Measurements from ENCODE around the gene PNPLA1.
"Not testable (repeated sequence)": the region's sequence is repeated elsewhere in the genome, so short reads cannot be mapped to it uniquely, and the experiment has no call there.

The PNPLA1 gene

GRCh38 chr6:36336208-36336710 is 66.4 kb downstream of the PNPLA1 start:
- DNase-seq (ENCODE audit: low read depth), result no peak

DNA sequence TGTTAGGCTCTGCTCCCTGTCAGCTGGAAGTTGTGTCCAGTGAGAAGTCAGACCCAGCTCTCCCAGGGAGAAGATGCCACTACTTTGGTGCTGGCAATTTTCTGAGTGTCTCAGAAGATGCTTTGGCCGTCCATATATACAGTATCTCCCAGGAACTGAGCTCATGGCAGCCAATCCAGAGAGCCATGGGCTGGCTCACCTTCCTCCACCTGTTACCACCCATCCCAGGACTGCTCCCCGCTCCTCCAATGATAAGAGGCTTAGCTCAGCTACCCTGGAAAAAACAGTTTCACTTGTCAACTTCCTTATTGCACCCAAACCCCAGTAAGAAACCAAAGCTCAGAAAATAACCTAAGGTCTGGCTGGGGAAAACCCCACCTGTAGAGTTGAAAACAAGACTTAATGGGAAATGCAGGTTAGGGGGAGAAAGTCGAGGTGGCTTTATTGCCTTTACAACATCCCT is 67.0 kb downstream of the PNPLA1 start, which contains the start of gene BNIP5:
TSS of gene BNIP5 (minus strand) at position 110 of the 463 bp plus-strand sequence. CDS start 6,198 bp downstream, outside the sequence.
- no peak for DNase-seq (ENCODE audit: low read depth)

GRCh38 chr6:36337814-36338213 is 68.0 kb downstream of the PNPLA1 start:
- no peak for DNase-seq (ENCODE audit: low read depth)

DNA sequence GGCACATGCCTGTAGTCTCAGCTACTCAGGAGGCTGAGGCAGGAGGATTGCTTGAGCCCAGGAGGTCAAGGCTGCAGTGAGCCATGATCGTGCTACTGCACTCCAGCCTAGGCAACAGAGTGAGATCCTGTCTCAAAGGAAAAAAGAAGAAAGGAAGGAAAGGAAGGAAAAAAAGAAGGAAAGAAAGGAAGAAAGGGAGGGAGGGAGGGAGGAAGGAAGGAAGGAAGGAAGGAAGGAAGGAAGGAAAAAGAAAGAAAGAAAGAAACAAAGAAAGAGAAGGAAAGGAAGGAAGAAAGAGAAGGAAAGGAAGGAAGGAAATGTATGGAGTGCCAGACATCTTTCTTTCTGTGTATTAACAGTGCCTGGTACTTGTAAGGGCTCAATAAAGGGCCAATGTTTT is 68.4 kb downstream of the PNPLA1 start:
- not testable (repeated sequence) for DNase-seq (ENCODE audit: low read depth)

DNA sequence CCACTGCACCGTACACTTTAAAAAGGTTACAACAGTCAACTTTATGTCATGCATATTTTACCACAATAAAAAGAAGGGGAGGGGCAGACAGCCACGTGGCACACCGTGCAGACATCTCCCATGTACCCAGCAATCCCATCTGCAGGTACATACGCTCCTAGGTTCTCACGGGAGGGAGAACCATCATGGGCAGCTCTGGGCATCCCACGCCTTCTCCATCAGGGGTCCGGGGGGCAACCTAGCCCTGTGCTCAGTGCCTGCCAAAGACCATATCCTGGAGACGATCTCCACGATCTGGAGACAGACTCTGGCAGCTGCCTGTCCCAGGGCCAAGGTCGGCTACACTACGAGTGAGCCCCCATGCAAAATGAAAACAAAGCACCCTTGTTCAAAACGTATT is 69.3 kb downstream of the PNPLA1 start:
- no peak for DNase-seq (ENCODE audit: low read depth)

DNA sequence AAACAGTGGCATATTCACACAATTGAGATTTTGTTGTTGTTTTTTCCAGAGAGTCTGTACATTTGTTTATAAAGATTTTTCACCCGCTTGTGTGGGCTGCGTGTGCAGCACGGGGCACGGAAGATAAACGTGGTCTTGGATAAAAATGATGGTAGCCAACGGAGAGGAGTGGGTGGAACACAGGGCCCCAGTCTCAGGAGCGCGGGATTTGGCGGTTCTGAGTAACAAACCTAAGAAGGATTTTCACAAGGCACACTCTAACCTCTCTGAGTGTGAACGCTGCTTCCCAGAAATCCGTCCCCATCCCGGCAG is 70.4 kb downstream of the PNPLA1 start:
- DNase-seq (ENCODE audit: low read depth), result no peak

- peak; percentile 18 for DNase-seq (ENCODE audit: low read depth)
These were observed 71.0 kb downstream of the PNPLA1 start for GRCh38 chr6:36340618-36341454.

DNA sequence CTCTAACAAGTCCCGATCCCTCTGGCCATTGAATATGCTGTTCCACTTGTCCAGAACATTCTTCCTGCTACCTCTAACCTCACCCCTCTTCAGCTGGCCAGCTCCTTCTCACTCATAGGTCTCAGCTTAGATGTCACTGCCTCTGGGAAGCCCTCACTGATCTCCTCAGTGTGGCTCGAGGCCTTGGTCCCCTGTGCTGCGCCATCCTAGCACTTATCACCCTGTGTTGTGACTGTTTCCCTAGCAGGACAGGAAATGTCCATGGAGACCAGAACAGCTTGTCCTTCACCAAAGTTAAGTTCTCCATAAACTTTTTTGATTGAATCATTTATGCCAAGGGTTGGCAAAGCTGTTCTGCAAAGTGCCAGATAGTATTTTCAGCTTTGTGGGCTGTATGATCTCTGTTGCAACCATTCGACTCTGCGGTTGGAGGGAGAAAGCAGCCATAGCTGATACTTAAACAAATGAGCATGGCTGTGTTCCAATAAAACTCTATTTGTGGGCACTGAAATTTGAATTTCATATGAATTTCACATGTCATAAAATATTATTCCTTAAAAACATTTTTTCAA is 73.3 kb downstream of the PNPLA1 start:
- DNase-seq (ENCODE audit: low read depth), result no peak

DNA sequence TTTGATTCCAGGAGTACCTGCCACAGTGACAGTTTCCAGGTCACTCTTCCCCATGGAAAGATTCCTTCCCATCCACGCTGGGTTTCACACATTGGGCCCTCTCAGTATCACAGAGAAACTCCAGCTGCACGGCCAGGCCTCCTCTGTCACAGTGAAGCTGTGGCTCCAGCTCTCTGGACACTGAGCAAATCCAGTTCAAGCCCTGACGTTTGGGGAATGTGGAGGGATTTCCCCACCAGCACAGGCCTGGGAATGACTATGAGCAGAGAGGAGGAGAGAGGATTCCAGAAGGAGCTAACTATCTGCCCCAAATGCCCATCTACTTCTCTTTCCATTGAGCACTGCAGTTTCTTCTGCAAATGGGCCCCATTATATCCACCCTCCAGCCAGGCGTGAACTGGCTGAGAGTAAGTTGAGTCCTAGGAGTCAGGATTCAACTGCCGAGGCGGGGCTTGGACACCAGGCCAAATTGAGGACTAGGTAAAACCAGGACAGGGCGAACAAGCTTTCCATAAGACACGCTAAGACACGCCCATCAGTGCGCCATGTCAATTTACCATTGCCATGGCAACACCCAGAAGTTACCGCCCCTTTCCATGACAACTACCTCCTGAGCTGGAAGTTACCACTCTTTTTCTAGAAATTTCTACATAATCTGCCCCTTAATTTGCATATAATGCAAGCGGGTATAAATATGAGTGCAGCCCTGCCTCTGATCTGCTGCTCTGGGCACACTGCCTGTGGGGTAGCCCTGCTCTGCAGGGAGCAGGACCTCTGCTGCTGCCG is 76.0 kb downstream of the PNPLA1 start:
- DNase-seq (ENCODE audit: low read depth), result no peak

- DNase-seq (ENCODE audit: low read depth), result no peak
These were observed 76.8 kb downstream of the PNPLA1 start for GRCh38 chr6:36346486-36347273.

DNA sequence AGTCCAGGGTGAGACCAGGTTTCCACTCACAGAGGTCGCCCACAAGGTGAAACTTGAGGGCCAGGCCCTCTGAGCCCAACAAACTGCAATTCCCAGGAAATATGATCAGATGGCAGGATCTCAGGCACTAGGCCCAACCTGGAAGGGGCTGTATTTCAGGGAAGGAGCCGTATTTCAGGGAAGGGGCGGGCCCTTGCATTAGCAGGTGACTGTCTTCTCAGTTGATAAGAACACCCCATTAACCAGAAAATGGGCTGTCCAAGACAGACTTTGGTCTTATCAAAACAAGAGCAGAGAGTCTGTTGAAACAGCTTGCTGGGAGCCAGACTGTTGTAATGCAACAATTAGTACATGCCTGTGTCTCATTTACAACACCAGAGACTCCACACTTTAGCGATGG is 77.8 kb downstream of the PNPLA1 start:
- no peak for DNase-seq (ENCODE audit: low read depth)

- no peak for DNase-seq (ENCODE audit: low read depth)
These were observed 79.4 kb downstream of the PNPLA1 start for GRCh38 chr6:36349240-36349639.

DNA sequence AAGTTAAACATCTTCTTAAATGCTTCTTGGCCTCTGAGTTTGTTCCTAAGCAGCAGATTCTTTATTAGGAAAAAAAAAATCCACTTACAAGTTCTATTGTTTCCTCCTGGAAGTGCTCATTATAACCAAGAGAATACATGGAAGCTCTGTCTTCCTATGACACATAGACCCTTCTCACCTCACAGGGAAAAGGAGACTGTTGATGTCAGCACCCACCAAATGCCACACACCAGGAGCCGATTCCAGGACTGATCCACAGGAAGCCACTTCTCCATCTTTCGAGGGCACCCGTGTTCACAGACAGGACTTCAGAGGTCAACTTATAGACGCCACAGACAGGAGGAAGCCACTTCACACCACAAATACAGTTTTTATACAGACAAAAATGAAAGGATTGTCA is 80.2 kb downstream of the PNPLA1 start:
- DNase-seq (ENCODE audit: low read depth), result no peak

- DNase-seq (ENCODE audit: low read depth), result peak; percentile 41
These were observed 81.1 kb downstream of the PNPLA1 start for GRCh38 chr6:36350681-36351571.

- DNase-seq (ENCODE audit: low read depth), result no peak
These were observed 82.8 kb downstream of the PNPLA1 start for GRCh38 chr6:36352477-36353157.

DNA sequence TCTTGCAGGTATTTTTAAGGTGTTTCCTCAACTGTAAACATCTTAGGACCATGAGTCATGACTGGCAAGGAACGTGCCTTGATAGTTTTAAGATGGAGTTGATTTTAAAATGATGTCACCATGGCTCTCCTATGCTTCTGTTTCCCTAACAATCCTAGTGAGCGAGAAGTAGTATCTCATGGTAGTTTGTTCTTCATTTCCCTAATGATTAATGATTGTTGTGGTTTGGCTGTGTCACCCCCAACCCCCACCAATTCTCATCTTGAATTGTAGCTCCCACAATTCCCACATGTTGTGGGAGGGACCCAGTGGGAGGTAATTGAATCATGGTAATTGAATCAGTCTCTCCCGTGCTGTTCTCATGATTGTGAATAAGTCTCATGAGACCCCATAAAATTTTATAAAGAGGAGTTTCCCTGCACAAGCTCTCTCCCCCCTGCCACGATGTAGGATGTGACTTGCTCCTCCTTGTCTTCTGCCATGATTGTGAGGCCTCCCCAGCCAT is 83.6 kb downstream of the PNPLA1 start:
- DNase-seq (ENCODE audit: low read depth), result no peak

DNA sequence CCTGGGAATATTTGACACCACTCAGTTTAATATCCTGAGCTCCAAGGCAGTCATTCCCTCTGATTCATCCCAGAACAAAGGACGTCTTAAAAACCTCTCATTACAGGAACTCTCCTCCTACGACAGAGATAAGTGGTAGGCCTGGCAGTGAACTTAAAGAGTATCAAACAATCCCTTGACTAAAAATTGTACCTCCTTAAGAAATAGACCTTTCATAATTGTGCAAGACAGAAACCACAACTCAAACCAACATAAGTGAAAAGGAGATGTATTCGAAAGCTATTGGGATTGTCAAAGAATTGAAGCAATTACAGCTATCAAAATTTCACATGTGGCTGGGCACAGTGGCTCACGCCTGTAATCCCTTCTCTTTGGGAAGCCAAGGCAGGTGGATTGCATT is 86.0 kb downstream of the PNPLA1 start:
- no peak for DNase-seq (ENCODE audit: low read depth)

GRCh38 chr6:36357872-36358225 is 88.0 kb downstream of the PNPLA1 start:
- no peak for DNase-seq (ENCODE audit: low read depth)

Data from stromal cell of bone marrow (primary cell).